Measurements from ENCODE around the gene SEMA5A.

Gene SEMA5A

DNA sequence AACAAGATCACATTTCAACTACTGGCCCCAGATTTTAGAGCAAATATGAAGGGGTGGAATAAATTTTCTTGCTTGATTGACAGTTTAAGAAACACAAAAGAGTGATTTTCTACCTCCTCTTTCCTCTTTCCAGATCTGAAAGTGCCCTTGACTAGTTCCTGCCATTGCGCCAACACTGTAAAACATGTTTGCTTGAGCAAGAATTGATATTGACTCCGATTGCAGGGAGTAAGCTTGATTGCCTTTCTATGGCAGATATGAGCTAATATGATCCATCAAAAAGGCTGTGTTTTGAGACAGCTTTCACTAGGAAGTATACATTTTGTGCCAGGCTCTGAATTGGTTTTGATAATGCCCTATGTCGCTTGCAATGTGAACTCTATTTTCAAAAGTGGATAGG lies 508.8 kb downstream of the SEMA5A start:
- Histone ChIP-seq H3K27ac (replicated peaks) (no peak overlapping the region), H3K4me3 (replicated peaks; ENCODE audit: insufficient read depth, low read length) (no peak overlapping the region), H3K27me3 (ENCODE audit: insufficient read depth, poor library complexity, severe bottlenecking) (no peaks in the 10 kb centered on the region)
- TF ChIP-seq CTCF (IDR thresholded peaks at IDR 0.05; ENCODE audit: insufficient read depth, low read length) (no peak), REST (IDR thresholded peaks at IDR 0.05; ENCODE audit: insufficient replicate concordance, low read depth) (no peak), POLR2AphosphoS5 (IDR thresholded peaks at IDR 0.05; ENCODE audit: low read depth) (no peak), GABPA (IDR thresholded peaks at IDR 0.05; ENCODE audit: low read depth) (no peak), SPI1 (IDR thresholded peaks at IDR 0.05; ENCODE audit: borderline replicate concordance, low read depth) (no peak)
- DNase-seq (ENCODE audit: low read depth in 1 of 2, low spot score in 1 of 2) = no peak

DNA sequence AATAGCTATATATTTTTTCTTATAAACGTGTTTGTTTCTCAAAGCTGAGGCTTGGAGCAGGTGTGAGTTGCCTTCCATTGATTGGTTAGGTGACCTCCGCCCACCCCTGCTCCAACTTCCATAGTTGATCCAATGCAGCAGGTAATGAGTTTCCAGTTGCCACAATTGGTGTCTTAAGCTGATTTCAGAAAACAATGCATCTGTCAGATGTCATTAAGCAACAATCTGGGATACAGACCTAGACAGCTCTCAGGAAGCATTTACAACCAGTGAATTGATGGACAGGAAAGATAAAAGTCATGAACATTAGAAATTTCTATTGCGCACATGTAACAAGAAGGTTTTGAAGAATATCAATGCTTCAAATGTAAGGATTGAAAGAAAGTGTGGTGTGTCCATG lies 510.5 kb downstream of the SEMA5A start:
- TF ChIP-seq GABPA (IDR thresholded peaks at IDR 0.05; ENCODE audit: low read depth) = no peak
- no peak for TF ChIP-seq CTCF (IDR thresholded peaks at IDR 0.05; ENCODE audit: insufficient read depth, low read length)
- no peak for TF ChIP-seq SPI1 (IDR thresholded peaks at IDR 0.05; ENCODE audit: borderline replicate concordance, low read depth)
- no peak for TF ChIP-seq POLR2AphosphoS5 (IDR thresholded peaks at IDR 0.05; ENCODE audit: low read depth)
- H3K4me3 ChIP-seq (replicated peaks; ENCODE audit: insufficient read depth, low read length) = no peak overlapping the region
- no peak overlapping the region for H3K27ac ChIP-seq (replicated peaks)
- H3K27me3 ChIP-seq (ENCODE audit: insufficient read depth, poor library complexity, severe bottlenecking) = no peaks in the 10 kb centered on the region
- DNase-seq (ENCODE audit: low read depth in 1 of 2, low spot score in 1 of 2) = no peak

DNA sequence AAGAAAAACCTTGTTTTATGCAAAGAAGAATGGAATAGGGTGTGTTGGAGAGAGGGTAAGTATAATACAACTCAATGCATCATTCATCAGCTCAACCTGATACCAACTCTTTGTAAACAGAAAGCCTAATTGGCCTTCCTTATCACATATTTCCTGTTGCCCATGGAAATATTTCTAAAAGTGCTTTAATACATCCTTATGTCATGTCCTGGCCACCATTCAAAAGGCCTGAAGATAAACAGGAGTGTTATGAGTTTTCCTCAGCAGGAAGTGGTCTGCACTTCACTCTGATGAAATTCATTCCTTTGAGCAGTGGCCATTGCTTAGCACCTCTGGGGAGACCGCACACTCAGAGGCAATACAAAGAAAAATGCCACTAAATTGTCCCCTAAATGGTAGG lies 511.2 kb downstream of the SEMA5A start:
- TF ChIP-seq REST (IDR thresholded peaks at IDR 0.05; ENCODE audit: insufficient replicate concordance, low read depth) (no peak), POLR2AphosphoS5 (IDR thresholded peaks at IDR 0.05; ENCODE audit: low read depth) (no peak), SPI1 (IDR thresholded peaks at IDR 0.05; ENCODE audit: borderline replicate concordance, low read depth) (no peak), CTCF (IDR thresholded peaks at IDR 0.05; ENCODE audit: insufficient read depth, low read length) (no peak), GABPA (IDR thresholded peaks at IDR 0.05; ENCODE audit: low read depth) (no peak)
- Histone ChIP-seq H3K27ac (replicated peaks) (no peak overlapping the region), H3K27me3 (ENCODE audit: insufficient read depth, poor library complexity, severe bottlenecking) (no peaks in the 10 kb centered on the region), H3K4me3 (replicated peaks; ENCODE audit: insufficient read depth, low read length) (no peak overlapping the region)
- no peak for DNase-seq (ENCODE audit: low read depth in 1 of 2, low spot score in 1 of 2)

- no peak overlapping the region for H3K4me3 ChIP-seq (replicated peaks; ENCODE audit: insufficient read depth, low read length)
- TF ChIP-seq GABPA (IDR thresholded peaks at IDR 0.05; ENCODE audit: low read depth) = no peak
- no peak for TF ChIP-seq SPI1 (IDR thresholded peaks at IDR 0.05; ENCODE audit: borderline replicate concordance, low read depth)
- no peaks in the 10 kb centered on the region for H3K27me3 ChIP-seq (ENCODE audit: insufficient read depth, poor library complexity, severe bottlenecking)
- DNase-seq (ENCODE audit: low read depth in 1 of 2, low spot score in 1 of 2) = no peak
- no peak overlapping the region for H3K27ac ChIP-seq (replicated peaks)
Observed at GRCh38 chr5:9033524-9033923, 512.4 kb downstream of the SEMA5A start.
